ENCODE data around the gene KATNA1.
"Not testable (repeated sequence)": the region's sequence is repeated elsewhere in the genome, so short reads cannot be mapped to it uniquely, and the experiment has no call there.

Gene KATNA1

DNA sequence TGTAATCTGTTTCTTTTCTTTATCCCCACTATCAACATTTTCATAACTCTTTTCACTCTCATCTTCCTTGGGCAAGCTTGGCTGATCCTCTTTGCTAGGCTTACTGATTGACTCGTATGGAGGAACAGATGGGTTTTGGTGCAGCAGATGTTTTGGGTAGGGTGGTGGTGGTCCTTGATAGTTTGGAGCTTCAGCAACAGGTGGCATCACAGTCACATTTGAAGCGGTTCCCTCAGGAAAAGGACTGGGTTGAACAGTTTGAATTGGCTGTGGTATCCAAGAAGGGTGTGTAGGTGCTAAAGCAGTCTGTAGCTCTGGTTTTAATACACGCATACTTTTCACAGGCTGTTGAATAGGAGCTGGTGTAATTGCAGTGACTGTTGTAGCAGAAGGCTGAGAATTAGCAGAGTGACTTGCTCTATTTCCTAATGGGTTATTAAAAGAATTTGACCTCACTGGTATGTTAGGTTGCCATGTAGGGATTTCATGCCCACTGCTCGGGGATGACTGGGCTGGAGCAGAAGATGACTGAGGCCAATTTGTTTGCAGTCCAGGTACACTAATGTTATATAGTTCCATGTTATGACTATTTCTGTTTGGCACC, 34.8 kb upstream of the KATNA1 start:
- TF ChIP-seq, protein P1, sequence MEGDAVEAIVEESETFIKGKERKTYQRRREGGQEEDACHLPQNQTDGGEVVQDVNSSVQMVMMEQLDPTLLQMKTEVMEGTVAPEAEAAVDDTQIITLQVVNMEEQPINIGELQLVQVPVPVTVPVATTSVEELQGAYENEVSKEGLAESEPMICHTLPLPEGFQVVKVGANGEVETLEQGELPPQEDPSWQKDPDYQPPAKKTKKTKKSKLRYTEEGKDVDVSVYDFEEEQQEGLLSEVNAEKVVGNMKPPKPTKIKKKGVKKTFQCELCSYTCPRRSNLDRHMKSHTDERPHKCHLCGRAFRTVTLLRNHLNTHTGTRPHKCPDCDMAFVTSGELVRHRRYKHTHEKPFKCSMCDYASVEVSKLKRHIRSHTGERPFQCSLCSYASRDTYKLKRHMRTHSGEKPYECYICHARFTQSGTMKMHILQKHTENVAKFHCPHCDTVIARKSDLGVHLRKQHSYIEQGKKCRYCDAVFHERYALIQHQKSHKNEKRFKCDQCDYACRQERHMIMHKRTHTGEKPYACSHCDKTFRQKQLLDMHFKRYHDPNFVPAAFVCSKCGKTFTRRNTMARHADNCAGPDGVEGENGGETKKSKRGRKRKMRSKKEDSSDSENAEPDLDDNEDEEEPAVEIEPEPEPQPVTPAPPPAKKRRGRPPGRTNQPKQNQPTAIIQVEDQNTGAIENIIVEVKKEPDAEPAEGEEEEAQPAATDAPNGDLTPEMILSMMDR (conservative IDR thresholded peaks at IDR 0.05; ENCODE audit: control insufficient read depth, insufficient read depth, low read depth, low read length) = no peak
- no peak for DNase-seq (ENCODE audit: low read depth)
- H3K4me3 ChIP-seq (ENCODE audit: control insufficient read depth, low read depth, low read length) = no peak overlapping the region

DNA sequence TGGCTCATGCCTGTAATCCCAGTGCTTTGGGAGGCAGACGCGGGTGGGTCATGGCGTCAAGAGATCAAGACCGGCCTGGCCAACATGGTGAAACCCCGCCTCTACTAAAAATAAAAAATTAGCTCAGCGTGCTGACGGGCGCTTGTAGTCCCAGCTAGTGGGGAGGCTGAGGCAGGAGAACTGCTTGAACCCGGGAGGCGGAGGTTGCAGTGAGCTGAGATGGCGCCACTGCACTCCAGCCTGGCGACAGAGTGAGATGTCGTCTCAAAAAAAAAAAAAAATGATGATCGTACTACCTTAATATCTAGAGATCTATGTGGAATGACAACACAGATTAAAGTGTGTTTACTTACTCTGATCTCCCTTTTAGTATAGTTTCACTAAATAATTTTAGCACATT, 33.3 kb upstream of the KATNA1 start:
- not testable (repeated sequence) for DNase-seq (ENCODE audit: low read depth); H3K4me3 ChIP-seq (ENCODE audit: control insufficient read depth, low read depth, low read length)

- DNase-seq (ENCODE audit: low read depth) = no peak
- TF ChIP-seq, protein P1 (conservative IDR thresholded peaks at IDR 0.05; ENCODE audit: control insufficient read depth, insufficient read depth, low read depth, low read length) = no peak
- H3K4me3 ChIP-seq (ENCODE audit: control insufficient read depth, low read depth, low read length) = no peak overlapping the region
These were observed 32.7 kb upstream of the KATNA1 start for GRCh38 chr6:149681209-149681608.

DNA sequence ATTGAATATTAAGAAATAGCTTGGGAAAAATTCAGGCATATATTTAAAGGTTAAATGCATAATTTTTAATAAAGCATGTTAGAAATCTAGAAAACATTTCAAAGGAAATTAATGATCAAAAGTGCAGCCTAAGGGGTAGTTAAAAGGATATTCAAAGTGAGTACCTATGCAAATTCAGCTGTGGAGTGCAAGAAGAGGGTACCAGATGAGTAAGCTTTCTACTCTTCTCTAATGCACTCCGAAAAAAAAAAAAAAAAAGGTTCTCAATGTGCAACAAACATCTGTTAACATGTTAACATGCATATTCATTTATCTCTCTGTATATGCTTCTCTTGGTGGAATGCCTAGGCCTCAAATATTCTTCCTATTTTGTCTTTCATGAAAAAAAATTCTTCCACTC, 32.0 kb upstream of the KATNA1 start:
- DNase-seq (ENCODE audit: low read depth) = no peak
- TF ChIP-seq, protein P1 (conservative IDR thresholded peaks at IDR 0.05; ENCODE audit: control insufficient read depth, insufficient read depth, low read depth, low read length) = no peak
- H3K4me3 ChIP-seq (ENCODE audit: control insufficient read depth, low read depth, low read length) = no peak overlapping the region

- H3K4me3 ChIP-seq (ENCODE audit: control insufficient read depth, low read depth, low read length) = not testable (repeated sequence)
These were observed 23.8 kb upstream of the KATNA1 start for GRCh38 chr6:149672265-149672664.

DNA sequence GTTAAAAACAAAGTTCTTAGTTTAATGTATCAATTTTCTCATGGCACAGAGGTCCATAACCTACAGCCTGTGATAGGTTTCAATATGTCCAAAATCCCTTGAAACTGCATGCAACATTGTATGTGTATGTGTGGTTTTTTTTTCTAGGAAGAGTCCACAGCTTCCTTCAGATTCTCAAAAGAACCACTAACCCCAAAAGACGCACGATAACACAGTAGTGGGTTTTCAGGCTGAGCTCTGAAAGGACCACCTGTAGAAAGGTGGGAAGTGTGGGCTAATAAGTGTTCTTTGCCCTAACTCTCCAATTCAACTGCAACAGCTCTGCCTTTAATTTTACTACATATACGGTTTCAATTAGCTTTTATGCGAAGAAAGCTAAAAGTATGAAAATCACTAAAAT, 11.5 kb upstream of the KATNA1 start:
- TF ChIP-seq, protein P1 (conservative IDR thresholded peaks at IDR 0.05; ENCODE audit: control insufficient read depth, insufficient read depth, low read depth, low read length) = no peak

More at GRCh38 chr6:149672265-149672664, 23.8 kb upstream of the KATNA1 start:
- not testable (repeated sequence) for DNase-seq (ENCODE audit: low read depth)

GRCh38 chr6:149657441-149657840, 8.9 kb upstream of the KATNA1 start:
- H3K4me3 ChIP-seq (ENCODE audit: control insufficient read depth, low read depth, low read length) = no peak overlapping the region
- no peak for DNase-seq (ENCODE audit: low read depth)
- TF ChIP-seq, protein P1 (conservative IDR thresholded peaks at IDR 0.05; ENCODE audit: control insufficient read depth, insufficient read depth, low read depth, low read length) = no peak

More for the DNA sequence above, 11.5 kb upstream of the KATNA1 start:
- DNase-seq (ENCODE audit: low read depth) = no peak
- H3K4me3 ChIP-seq (ENCODE audit: control insufficient read depth, low read depth, low read length) = no peak overlapping the region

DNA sequence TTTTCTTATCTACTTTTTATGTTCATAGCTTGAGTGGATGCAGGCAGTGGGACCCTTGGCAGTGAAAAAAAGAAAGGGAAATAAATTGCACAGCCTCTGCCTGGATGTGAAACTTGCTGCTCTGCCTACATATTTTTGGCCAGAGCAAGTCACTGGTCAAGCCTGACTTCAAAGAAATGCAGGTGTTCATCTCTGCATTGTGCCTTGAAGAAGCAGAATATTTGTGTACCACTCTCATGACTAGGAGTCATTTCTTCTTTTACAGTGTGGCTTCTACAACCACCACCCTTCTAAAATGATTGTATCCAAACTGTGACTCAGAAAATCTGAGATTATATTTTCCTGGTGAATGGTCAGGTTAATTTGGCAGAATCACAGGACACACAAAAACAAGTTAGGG, 2.5 kb upstream of the KATNA1 start:
- no peak overlapping the region for H3K4me3 ChIP-seq (ENCODE audit: control insufficient read depth, low read depth, low read length)
- TF ChIP-seq, protein P1 (conservative IDR thresholded peaks at IDR 0.05; ENCODE audit: control insufficient read depth, insufficient read depth, low read depth, low read length) = no peak
- no peak for DNase-seq (ENCODE audit: low read depth)
